GM12875 (cell line): ENCODE data around the gene ALOX5.

Experiments used
- H3K4me3 ChIP-seq: one replicate; pipeline ENCODE4 v1.5.1; 2011; ENCODE audit warnings: low read depth, low read length, control low read depth
- CTCF ChIP-seq: IDR thresholded peaks from 2 replicates; pipeline ENCODE4 v1.5.1; 2011; ENCODE audit warnings: low read depth, mild to moderate bottlenecking, control low read depth, inconsistent platforms, low read length, moderate library complexity, borderline replicate concordance; ENCODE audit not compliant: insufficient read depth

ALOX5 gene

GRCh38 chr10:45439365-45439764, 65.3 kb downstream of the ALOX5 start:
- no peak for TF ChIP-seq CTCF
- H3K4me3 ChIP-seq: no peak overlapping the region

- TF ChIP-seq CTCF: no peak
- H3K4me3 ChIP-seq: no peak overlapping the region
These were observed 65.9 kb downstream of the ALOX5 start for GRCh38 chr10:45439873-45440272.

GRCh38 chr10:45440511-45441062, 66.6 kb downstream of the ALOX5 start:
- no peak for TF ChIP-seq CTCF
- no peak overlapping the region for H3K4me3 ChIP-seq

DNA sequence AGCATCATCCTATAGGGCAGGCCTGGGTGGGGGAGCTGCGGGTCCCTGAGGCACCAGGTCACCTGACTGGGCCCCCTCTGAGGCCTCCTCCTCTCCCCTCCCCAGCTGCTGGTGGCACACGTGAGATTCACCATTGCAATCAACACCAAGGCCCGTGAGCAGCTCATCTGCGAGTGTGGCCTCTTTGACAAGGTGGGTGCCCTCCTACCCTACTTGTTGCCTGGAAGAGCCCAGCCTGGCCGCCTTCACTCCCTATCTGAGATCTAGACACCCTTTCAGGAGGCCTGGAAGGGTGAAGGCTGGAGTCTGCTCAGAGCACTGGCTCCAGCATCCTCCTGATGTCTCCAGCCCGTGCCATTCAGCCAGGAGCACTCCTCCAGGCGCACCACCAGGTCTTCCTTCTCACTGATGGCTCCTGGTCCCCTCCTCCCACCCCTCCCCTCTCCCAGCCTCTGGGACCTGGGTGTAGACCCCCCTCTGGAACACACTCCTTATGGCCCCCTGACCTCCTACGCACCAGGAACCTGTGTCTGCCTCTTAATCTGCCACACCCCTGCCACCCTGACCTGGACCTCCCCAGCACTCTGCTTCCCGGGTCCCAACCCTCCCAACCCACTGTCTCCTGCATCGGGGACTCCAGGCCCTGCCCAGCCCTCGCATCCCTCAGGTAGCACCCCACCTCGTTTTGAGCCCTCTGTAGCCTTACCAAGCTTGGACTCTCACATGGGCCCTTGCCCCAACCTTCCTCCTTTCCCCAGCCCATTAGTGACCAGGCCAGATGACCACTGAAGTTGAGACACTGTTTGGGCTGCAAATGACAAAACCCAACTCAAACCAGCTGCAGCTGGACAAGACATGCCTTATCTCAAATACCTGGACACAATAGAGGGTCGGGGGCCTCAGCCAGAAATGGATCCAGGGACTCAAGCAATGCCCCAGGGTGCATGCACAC, 67.5 kb downstream of the ALOX5 start:
- no peak overlapping the region for H3K4me3 ChIP-seq
- no peak for TF ChIP-seq CTCF

- H3K4me3 ChIP-seq: no peak overlapping the region
- no peak for TF ChIP-seq CTCF
These were observed 68.2 kb downstream of the ALOX5 start for GRCh38 chr10:45442251-45442650.

GRCh38 chr10:45442662-45443061, 68.6 kb downstream of the ALOX5 start:
- TF ChIP-seq CTCF: no peak
- no peak overlapping the region for H3K4me3 ChIP-seq
